ENCODE data around the gene ZMYND10.
A peak's percentile ranks its signal among the peaks of the same experiment; 100 is the strongest.
"Not testable (repeated sequence)": the region's sequence is repeated elsewhere in the genome, so short reads cannot be mapped to it uniquely, and the experiment has no call there.

The ZMYND10 gene

DNA sequence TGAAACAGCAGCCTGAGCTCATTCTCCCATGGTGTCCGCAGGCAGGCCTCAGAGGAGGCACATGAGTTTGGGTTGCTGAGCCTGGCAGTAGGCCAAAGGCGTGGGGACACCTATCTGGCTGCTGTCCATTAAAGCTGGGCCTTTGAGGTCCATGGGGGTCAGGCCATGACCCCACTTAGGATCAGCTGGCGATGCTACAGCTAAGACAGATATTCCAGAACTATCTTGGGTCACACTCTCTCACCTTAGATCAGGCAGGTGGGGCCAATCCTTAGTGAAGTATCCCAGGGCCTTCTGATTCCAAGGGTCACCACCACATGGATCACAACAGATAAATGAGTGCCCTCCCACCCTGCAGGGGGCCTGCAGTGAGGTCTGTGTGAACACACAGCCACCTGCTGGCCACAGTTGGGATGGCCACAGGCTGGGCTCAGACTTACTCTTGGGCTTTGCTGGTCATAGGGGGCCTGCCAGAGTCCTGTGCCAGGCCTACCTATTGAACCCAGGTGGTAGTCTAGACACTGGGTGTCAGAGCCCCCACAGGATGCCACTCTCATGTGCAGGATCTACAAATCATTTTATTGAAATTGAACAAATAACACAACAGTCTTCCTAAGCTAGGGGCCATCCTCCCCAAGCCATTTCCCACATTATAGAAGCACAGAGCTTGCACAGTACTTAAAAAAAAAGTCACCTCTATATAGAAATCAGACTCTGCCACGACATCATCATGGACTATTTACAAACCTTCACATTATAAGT is 21.0 kb downstream of the ZMYND10 start:
- DNase-seq, result peak; percentile 73 to 85 (median 76)

- DNase-seq, result peak in 1 of 3 donors; percentile 44
These were observed 21.8 kb downstream of the ZMYND10 start for GRCh38 chr3:50323614-50324199.

DNA sequence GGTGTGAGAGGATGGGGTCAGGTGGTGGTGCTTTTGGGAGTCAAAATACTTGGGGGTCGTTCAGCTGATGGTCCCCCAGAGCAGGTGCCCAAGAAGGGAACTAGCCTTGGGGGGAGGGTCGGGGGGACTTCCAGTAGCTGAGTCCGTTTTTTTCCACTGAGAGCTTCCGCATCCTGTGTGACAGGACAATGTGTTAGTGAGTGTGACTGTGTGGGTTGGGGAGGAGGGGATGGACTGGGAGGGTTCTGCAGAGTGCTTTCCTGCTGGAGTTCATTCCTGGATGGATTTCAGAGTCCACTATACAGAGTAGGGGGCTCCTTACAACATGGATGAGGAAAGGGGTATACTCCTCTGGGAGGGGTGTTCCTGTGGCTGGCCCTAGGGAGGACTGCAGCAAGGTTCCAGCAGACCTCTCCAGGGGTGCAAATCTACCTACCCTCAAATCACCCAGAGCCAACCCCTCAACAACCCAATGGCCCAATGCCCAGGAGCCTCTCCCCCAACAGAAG is 22.4 kb downstream of the ZMYND10 start:
- peak; percentile 68 to 77 (median 73) for DNase-seq

DNA sequence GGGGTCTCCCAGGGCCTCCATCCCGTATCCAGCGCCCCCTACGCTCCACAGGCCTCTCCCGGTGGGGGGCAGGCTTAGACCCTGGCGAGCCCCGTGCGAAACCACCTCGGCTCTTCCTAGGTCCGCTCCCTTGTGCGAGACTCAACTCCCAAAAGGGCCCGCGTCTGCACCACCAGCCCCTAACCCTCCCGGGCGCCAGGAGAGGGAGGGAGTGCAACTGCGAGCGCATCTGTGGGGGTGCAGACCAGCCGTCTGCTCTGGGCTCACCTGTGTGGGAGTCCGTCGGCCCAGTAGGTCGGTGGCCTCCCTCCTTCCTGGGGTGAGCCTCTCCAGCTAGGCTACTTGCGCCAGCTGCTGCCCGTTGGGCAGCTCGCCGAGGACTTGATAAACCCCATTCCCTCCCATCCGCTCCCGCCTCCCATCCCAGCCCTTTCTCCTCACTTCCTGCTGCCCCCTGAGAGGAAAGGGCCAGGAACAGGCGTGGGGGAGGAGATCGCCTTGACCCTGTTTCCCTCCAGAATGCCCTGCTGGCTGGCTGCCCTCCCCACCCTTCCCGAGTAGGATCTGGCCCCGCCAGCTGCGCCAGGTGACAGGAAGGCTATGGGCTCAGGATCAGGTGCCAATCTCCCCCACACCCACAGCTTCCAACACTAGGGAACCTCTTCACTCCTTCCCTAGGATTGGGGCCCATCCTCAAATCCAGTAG is 23.0 kb downstream of the ZMYND10 start, which contains the start of gene HYAL2:
TSS of gene HYAL2 (minus strand) at position 360 of the 706 bp plus-strand sequence. CDS start 2,256 bp downstream, outside the sequence.
- DNase-seq, result no peak

- no peak for DNase-seq
These were observed 23.5 kb downstream of the ZMYND10 start for GRCh38 chr3:50322115-50322385.

DNA sequence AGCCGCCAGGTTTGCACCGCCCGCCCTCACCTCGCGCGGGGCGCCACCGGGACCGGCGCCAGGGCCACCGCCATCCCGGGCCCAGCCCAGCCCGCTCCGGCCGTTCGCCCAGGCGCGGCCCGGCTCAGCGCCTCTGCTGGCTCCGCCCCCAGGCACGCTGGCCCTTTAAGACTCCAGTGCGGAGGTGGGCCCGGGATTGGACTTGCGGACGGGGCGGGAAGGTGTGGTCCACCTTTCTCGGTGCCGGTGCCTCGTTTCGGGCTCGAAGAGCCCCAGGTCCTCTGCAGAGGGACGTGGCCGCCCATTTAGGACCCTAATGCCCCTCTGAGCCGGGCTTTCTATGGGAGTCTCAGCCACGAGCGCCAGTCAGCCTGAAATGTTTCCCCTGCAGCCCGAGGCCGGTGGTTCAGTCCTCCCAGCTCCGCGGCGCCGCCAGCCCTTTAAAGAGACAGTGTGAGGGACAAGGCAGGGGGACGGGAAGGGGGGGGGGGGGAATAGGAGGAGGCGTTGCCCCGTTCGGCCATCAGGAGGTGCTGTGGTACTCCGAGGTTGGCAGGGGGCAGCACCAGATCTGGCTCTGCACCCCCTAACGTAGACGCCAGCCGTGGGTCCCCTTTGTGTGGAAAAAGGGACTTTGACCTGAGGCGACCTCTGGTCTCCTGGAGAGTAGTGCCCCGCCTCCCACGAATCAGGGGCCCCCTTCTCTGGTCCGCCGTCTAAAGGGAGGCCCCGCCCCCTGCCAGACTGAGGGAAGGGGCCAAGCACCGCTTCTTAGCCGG is 24.0 kb downstream of the ZMYND10 start:
- peak; percentile 86 to 95 (median 92) for DNase-seq

GRCh38 chr3:50320853-50321335 is 24.6 kb downstream of the ZMYND10 start:
- DNase-seq, result peak; percentile 62 to 90 (median 77)

DNA sequence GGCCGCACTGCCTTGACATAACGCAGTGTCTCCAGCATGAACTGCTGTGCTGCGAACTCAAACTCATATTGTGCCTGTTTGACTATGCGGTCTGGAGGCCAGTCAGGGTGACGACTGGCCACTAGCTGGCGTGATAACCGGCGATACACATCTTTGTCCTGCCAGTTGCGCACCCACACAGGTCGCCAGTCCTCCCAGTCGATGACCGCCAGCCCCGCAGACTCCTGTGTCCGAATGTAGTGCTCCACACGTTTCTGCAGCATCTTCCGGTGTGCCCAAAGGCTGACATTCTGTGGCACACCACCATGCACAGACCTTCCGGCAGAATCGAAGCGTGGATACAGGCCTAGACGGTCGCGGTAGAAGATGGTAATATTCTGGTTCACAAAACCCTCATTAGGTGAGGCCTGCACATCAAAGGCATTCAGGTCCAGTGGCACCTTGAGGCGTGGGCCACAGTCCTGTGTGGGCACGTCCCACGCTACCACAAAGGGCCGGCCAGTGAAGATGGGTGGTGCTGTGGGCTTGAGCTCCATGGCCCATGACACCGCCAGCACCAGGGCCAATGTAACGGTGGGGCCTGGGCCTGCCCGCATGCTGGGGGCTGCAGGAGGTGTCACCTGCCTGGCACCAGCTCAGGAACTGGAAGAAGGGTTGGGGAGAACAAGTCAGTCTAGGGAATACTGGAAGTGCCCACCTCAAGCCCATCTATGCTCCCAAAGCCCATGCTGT is 25.5 kb downstream of the ZMYND10 start:
- DNase-seq, result no peak

DNA sequence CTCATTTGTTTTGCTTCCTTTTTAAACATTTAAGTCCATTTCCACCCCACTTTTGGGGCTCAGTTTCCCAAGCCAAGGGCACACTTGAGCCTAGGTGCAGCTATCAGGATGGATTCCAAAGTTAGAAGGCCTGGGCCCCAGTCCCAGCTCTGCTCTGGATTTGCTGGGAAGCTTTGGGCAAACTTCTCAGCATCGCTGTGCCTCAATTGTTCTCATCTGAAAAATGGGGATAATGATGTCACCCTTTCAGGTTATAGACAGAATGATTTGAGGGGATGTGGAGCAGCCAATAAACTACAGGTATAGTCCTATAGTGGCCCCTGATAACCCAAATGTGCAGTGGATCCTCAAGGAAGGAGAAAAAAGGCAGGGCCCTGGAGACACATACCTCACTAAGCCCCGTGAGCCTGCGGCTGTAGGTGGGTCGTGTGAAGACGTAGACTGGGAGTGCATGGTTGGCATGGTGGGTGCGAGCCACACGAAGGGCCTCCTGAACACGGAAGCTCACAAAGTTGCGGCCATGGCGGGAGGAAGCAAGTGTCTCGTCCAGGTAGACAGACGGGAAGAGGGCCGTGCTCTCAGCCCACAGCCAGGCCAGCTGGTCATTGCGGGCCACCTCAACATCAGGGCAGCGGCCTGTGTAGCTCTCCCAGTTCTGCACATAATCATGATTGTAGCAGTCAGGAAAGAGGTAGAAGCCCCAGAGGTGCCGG is 26.2 kb downstream of the ZMYND10 start:
- no peak for DNase-seq

DNA sequence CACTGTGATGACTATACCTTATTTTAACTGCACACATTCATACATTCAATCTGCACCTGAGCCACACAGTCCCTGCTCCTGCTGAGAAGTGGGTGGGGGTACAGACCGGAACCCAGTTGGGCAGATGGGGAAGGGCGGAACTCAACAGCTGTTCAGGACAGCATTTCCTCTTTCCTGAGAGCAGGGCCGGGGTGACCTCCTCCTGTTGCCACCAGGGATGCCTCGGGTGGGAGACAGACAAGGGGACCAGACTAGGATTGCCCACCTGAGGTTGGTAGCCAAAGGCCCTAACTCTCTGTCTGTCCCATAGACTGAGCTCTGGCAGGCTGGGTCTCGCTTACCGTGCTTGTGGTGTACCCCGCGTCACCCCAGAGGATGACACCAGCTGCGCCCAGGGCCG is 26.9 kb downstream of the ZMYND10 start:
- peak; percentile 35 to 44 (median 39) for DNase-seq

DNA sequence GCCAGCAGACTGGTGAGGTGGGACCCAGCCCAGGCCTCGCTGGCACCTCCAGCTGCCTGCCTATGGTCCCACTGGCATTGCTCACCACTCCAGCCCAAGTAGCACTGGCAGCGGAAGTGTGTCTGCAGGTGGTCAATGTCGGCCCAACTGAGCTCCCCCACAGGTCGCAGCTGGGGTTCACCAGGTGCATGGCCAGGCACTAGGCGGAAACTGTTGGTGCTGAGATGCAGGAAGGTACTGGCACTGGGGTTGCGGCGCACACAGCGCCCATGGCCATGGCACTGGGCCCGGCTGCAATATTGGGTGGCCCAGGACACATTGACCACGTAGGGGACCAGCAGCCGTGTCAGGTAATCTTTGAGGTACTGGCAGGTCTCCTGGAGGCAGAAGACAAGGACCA is 27.4 kb downstream of the ZMYND10 start:
- no peak for DNase-seq

DNA sequence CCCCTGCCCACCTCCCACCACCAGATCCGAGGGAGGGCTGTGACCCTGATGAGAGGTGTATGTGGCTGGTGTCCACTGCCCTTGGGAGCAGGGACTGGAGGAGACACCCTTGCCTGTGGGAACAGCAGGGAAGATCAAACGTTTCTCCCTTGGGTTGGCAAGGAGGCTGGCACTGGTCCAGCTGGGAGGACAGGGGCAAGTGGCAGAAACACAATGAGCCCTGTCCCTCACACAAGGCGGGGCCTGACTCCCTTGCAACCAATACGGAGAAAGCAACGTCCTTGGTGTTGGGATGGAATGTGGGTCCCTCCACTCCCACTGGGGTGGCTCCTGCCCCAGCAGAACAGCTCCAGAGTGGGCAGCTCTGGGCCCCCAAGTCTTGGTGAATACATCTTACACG is 28.2 kb downstream of the ZMYND10 start:
- DNase-seq, result no peak

DNA sequence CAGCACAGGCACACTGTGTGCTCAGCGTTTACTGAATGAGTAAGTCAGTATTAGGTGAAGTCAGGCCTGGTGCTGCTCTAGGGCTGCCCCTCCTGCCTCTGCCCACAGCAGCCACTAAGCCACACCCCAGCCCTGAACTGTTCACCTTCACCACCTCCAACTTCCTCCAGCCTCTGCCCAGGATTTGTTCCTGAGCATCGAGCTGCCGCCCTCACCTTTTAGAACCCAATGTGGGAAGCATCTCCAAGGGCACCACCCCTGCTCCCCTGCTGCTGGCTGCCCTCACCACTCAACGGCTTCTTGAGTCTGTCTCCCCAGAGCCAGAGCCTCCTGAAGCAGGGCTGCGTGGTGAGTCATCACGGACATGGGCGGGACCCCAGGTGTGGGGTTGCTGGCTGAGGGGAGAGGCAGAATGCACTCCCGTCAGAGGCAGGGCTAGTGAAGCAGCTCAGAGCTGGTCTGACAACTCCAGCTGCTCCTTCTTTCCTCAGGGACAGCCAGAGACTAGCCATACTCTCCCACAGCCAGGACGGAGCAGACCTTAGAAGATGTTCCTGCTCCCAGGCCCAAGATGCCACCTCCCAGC is 28.8 kb downstream of the ZMYND10 start:
- DNase-seq, result no peak

DNA sequence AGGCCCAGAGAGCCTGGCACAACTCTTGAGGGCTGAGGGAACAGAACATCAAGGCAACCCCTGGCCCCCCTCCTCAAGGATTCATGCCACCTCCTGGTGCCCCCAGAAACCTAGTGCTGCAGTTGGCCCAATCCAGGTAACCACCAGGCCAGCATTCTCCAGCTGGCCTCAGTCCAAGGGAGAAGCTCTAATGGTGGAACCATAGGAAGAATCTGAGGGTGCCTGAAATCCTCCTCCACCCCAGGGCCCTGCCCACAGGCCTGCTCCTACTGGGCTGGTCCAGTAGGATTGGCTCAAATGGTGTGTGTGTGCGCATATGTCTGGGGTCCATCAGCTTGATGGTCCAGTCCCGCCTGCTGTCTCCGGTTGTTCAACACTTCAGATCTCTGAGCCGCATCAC is 30.7 kb downstream of the ZMYND10 start:
- DNase-seq, result no peak

DNA sequence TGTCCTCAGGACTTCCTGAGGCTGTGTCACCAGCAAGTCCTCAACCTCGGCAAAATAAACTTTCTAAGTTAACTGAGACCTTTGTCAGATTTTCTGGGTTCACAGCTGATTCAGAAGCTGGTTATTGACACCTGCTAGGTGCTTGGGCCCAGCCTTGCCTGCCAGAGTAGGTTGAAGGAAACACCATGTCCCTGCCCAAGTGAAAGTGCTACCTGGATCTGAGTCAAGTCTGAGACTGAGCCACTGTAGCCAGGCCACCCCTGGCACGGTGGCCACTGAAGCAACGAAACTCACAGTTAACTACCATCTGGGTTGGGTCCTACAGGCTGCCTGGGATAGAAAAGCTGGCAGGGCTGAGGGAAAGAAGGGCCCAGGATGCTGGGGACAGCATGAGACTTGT is 31.2 kb downstream of the ZMYND10 start:
- no peak for DNase-seq

GRCh38 chr3:50312041-50312440 is 33.5 kb downstream of the ZMYND10 start:
- not testable (repeated sequence) for DNase-seq

GRCh38 chr3:50304601-50305000 is 40.9 kb downstream of the ZMYND10 start:
- peak in 1 of 3 donors; percentile 29 for DNase-seq

GRCh38 chr3:50303013-50303815 is 42.3 kb downstream of the ZMYND10 start, which contains the start of gene HYAL1:
HYAL1 (minus strand) TSS chr3:50303574; CDS start chr3:50302956, 618 bp downstream.
- DNase-seq, result no peak

- DNase-seq, result no peak
These were observed 43.2 kb downstream of the ZMYND10 start for GRCh38 chr3:50302095-50303012.
